GM12864 (cell line): ENCODE data around the gene LAGE3.

ENCODE experiments used
- DNase-seq: peaks from one replicate; pipeline ENCODE4 v3.0.0-alpha.2; 2011; ENCODE audit warnings: low read depth
- H3K4me3 ChIP-seq: 2 replicates; pipeline ENCODE4 v1.5.1; 2011; ENCODE audit warnings: mild to moderate bottlenecking, low read depth, low read length, control low read depth
- TF ChIP-seq, protein P1 (sequence below): IDR thresholded peaks from 2 replicates; pipeline ENCODE4 v1.5.1; 2011; ENCODE audit warnings: low read depth, mild to moderate bottlenecking, moderate library complexity, low read length, control low read depth, inconsistent platforms; ENCODE audit errors: missing control alignments

Gene LAGE3

DNA sequence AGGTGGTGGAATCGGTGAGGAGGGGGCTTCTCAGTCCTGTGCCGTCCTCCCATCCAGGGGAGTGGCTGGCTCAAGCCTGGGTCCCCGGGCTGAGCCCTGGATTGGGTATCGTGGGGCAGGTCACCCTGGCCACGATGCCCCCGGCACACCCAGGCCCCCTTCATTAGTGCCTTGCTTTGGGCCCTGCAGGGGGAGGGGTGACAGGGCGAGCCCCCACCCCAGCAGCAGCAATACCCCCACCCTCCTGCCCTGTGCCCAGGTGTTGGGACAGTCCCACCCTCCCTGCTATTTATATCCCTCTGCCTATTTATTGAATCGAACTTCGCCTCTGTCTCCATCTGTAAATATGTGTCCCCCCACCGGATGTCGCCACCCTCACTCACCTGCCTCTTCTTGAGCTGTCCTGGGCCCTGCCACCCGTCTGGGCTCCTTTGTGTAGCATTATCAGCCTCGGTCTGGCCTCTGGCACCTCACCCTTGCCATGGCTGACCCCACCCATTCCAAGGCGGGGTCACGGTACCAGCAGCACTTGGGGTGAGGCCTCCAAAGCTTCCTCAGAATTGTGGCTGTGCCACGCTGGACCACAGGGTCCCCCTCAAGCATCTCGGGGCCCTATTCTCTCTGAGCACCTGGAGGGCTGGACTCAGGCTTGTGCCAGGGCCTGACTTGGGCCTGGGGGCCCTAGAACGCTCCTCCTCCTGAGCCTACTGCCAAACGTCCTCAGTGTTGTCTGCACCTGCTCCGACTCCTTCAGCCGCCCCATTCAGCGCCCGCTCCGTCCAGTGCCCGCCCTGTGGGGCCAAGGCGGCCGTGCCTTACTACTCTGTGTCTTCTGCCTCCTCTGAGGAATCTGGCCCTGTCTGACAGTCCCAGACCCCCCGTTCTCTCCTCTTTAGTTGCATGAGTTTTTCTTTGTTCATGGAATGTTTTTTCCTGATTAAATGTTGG lies 6.1 kb downstream of the LAGE3 start:
- TF ChIP-seq, protein P1, sequence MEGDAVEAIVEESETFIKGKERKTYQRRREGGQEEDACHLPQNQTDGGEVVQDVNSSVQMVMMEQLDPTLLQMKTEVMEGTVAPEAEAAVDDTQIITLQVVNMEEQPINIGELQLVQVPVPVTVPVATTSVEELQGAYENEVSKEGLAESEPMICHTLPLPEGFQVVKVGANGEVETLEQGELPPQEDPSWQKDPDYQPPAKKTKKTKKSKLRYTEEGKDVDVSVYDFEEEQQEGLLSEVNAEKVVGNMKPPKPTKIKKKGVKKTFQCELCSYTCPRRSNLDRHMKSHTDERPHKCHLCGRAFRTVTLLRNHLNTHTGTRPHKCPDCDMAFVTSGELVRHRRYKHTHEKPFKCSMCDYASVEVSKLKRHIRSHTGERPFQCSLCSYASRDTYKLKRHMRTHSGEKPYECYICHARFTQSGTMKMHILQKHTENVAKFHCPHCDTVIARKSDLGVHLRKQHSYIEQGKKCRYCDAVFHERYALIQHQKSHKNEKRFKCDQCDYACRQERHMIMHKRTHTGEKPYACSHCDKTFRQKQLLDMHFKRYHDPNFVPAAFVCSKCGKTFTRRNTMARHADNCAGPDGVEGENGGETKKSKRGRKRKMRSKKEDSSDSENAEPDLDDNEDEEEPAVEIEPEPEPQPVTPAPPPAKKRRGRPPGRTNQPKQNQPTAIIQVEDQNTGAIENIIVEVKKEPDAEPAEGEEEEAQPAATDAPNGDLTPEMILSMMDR = no peak
- H3K4me3 ChIP-seq = no peak overlapping the region
- DNase-seq = no peak

GRCh38 chrX:154471839-154472684 lies 7.0 kb downstream of the LAGE3 start:
- no peak for DNase-seq
- TF ChIP-seq, protein P1 = no peak
- no peak overlapping the region for H3K4me3 ChIP-seq

- DNase-seq = no peak
- TF ChIP-seq, protein P1 = no peak
- no peak overlapping the region for H3K4me3 ChIP-seq
Observed at GRCh38 chrX:154470914-154471568, 8.0 kb downstream of the LAGE3 start.

DNA sequence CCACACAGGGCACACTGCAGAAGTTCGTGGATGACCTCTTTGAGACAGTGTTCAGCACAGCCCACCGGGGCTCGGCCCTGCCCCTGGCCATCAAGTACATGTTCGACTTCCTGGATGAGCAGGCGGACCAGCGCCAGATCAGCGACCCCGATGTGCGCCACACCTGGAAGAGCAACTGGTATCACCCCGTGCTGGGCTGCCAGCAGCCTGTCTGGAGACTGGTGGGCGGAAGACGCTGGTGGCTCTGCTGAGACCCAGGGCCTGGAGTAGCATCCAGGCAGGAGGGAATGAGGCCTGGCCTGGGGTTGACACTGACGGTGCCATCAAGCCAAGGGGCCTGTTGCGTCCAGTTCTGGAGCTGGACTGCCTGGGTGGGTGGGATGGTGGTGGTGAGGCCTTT lies 8.6 kb downstream of the LAGE3 start:
- H3K4me3 ChIP-seq = no peak overlapping the region
- no peak for DNase-seq
- TF ChIP-seq, protein P1 = no peak

DNA sequence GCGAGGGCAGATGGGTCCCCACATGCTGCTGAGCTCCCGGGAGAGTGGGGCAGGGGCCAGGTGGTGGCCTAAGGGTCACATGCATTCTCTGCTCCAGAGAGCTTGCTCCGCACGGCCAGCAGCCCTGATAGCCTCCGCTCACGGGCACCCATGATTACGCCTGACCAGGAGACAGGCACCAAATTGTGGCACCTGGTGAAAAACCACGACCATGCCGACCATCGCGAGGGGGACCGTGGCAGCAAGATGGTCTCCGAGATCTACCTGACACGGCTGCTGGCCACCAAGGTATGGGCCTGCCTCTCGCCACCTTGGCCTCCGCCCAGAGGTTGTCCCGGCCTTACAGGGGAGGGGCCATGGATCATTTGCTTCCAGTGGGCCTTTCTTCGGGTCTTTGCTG lies 9.2 kb downstream of the LAGE3 start:
- TF ChIP-seq, protein P1 = no peak
- H3K4me3 ChIP-seq = no peak overlapping the region
- DNase-seq = no peak

DNA sequence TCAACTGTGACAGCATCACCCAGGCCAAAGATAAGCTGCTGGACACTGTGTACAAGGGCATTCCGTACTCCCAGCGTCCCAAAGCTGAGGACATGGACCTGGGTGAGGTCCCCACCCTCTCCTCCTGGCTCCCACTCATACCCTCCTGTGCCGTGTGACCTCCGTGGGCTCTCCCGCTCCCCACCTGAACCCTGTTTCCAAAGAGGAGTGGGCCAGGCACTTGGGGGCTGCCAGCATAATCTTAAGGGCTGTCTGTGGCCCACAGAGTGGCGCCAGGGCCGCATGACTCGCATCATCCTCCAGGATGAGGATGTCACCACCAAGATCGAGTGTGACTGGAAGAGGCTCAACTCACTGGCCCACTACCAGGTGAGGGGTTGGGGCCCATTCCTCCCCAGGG lies 10.0 kb downstream of the LAGE3 start:
- DNase-seq = no peak
- no peak overlapping the region for H3K4me3 ChIP-seq
- TF ChIP-seq, protein P1 = no peak
